VCaP (cell line): Measurements from ENCODE around the gene HM13.

Source experiments
- H3K27ac ChIP-seq: fragments of 450-650 bp; 2 replicates; pipeline ENCODE4 v1.5.1; 2017
- TF ChIP-seq, protein P1 (sequence below): fragments of 450-650 bp; conservative IDR thresholded peaks from 2 replicates; pipeline ENCODE4 v1.5.1; 2017; ENCODE audit warnings: mild to moderate bottlenecking, moderate library complexity

HM13 gene

DNA sequence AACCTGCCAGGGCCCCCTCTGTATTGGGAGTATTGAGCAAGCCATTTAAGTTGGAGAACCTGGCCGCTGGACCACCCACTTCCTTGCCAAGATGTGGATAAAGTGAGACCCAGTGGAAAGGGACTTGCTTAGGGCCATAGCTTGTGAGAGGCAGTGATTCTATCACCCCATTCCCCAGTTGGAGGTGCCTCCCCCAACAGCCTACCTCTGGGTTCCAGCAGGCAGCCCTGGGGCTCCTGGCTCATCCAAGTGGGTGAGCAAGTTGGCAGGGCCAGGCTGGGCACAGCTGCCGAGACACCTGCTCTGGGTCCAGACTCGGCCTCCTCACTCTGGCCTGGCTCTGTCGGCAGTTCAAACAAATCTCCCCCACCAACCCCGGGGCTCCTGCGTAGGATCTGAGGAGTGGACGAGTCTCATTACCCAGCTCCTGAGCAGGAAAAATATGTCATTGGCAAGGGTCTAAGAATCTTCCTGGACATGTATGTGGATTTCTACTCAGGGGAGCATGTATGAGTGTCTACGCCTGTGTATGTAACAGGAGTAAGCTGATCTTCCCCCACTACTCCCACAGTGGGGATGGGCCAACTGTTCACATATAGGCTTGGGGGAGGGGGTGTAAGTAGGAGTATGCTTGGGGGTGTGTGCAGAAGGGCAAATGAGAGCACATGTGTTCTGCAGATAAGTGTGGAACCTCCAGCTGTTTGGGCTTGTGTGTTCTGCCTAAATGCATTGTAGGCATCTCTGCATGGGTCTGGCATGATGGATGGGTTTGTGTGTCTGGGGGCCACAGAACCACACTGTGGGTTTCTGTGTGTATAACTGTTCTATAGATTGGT, 92.8 kb downstream of the HM13 start:
- TF ChIP-seq, protein P1, sequence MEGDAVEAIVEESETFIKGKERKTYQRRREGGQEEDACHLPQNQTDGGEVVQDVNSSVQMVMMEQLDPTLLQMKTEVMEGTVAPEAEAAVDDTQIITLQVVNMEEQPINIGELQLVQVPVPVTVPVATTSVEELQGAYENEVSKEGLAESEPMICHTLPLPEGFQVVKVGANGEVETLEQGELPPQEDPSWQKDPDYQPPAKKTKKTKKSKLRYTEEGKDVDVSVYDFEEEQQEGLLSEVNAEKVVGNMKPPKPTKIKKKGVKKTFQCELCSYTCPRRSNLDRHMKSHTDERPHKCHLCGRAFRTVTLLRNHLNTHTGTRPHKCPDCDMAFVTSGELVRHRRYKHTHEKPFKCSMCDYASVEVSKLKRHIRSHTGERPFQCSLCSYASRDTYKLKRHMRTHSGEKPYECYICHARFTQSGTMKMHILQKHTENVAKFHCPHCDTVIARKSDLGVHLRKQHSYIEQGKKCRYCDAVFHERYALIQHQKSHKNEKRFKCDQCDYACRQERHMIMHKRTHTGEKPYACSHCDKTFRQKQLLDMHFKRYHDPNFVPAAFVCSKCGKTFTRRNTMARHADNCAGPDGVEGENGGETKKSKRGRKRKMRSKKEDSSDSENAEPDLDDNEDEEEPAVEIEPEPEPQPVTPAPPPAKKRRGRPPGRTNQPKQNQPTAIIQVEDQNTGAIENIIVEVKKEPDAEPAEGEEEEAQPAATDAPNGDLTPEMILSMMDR = no peak
- H3K27ac ChIP-seq = peak overlapping the region; percentile 80; the same call in 1 of the 2 replicates

DNA sequence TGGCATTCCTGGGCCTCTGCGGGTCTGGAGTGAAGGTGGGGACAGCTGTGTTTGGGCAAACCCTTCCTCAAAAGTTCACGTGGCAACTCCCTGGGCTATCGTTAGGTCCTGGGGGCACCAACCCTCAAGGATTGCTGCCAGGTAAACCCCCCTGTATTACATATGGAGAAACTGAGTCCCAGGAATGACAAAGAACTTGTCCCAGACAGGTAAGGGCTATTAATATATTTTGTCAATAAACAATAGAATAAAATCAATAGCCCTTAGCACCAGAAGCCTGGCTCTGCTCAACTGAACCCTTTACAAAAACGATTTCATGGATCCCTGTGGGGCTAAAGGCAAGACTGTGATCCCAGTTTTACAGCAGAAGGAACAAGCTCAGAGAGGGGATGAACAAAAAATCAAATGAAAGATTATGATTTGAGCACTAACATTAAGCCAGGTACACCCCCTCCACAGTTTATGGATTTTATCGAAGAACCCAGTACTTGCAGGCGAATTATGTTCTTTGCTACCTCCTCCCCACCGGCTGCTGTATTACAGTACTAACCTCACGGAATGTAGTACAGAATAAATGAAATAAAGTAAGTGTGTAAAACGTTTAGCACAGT, 93.5 kb downstream of the HM13 start:
- H3K27ac ChIP-seq = peak overlapping the region; percentile 80
- TF ChIP-seq, protein P1 = no peak

DNA sequence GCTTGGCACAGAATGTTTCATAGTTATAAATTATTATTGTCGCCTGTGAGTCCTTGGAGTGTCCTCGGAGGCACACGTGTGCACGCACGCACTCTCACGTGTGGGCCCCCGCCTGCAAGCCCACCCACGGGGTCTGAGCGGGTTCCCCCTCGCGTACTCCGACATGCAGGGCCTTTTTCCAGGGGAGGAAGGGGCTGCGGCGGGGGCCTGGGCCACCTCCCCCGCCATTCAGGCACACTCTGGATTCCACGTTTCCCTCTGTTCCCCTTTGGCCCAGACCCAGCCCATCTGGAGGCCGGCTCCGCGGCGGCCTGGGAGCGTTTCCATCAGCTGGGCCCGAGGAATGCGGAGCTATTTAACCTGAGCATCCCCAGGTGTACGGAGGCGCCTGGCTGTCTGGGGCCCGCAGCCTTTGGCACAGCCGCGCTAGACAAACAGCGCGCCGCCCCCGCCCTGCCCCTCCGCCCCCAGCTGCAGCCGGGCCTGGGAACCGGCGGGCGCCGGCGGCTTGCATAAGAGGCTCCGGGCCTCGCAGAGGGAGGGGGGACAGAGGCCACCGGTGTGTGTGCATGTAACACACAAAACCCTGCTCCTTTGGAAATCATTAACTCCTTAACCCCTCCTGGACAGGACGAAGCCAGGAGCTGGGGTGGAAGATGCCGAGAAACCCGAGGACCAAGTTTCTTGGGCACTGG, 94.2 kb downstream of the HM13 start:
- TF ChIP-seq, protein P1 = no peak
- H3K27ac ChIP-seq = peak overlapping the region; percentile 80

DNA sequence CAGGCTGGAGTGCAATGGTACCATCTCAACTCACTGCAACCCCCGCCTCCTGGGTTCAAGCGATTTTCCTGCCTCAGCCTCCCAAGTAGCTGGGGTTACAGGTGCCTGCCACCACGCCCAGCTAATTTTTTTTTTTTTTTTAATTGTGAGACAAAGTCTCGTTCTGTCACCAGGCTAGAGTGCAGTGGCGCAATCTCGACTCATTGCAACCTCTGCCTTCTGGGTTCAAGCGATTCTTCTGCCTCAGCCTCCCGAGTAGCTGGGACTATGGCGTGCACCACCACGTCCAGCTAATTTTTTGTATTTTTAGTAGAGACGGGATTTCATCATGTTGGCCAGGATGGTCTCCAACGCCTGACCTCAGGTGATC, 98.0 kb downstream of the HM13 start:
- H3K27ac ChIP-seq = peak overlapping the region; percentile 80; the same call in 1 of the 2 replicates

DNA sequence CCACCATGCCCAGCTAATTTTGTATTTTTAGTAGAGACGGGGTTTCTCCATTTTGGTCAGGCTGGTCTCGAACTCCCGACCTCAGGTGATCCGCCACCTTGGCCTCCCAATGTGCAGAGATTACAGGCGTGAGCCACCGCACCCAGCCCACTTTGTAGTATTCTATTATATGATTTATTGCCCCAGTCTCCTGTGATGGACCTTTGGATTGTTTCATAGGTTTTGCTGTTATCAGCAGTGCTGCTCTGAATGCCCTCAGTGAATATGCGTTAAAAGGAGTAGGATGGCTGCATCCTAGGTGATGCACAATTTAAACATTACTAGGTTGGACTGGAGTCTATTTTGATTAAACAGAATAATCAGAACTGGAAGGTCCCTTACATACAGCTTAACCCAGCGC, 101.2 kb downstream of the HM13 start:
- TF ChIP-seq, protein P1 = no peak
- H3K27ac ChIP-seq = no peak overlapping the region

DNA sequence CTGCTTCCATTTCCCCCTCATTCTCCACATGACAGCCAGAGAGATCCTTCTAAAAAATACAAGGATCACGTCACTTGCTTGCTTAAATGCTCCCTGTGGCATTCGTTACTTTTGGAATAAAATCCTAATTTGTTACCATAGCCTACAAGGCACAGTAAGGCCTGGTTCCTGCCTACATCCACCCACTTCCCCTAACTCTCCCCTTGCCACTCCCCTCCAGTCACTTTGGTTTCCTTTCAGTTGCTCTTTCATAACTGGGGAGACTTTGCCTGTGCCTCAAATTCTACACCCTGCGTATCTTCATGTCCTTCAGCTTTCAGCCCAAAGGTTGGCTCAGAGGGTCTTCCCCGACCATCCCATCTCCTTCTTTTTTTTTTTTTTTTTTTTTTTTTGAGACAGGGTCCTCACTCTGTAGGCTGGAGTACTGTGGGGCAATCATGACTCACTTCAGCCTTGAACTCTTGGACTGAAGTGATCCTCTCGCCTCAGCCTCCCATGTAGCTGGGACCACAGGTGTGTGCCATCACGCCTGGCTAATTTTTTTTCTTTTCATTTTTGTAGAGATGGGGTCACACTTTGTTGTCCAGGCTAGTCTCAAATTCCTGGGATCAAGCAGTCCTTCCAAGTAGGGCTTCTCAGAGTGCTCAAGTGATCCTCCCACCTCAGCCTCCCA, 103.3 kb downstream of the HM13 start:
- TF ChIP-seq, protein P1 = no peak
- H3K27ac ChIP-seq = no peak overlapping the region
